HL-60 (cell line): ENCODE measurements around the gene UBA6.

Experiments used
- DNase-seq, 2 experiments: peaks; one replicate each; pipeline ENCODE4 v3.0.0-alpha.2; 2010 to 2020; ENCODE audit warnings: low read depth in 1 of 2, low spot score in 1 of 2
- H3K27ac ChIP-seq: fragments of 250-450 bp; sonication (Bioruptor Pico); replicated peaks from 2 replicates; pipeline ENCODE4 v1.5.1; 2020; ENCODE audit warnings: mild to moderate bottlenecking, moderate library complexity
- H3K27me3 ChIP-seq: fragments of 250-450 bp; sonication (Bioruptor Pico); 2 replicates; pipeline ENCODE4 v1.5.1; 2021; ENCODE audit warnings: mild to moderate bottlenecking, moderate library complexity; ENCODE audit not compliant: insufficient read depth, poor library complexity, severe bottlenecking
- H3K4me3 ChIP-seq: replicated peaks from 2 replicates; pipeline ENCODE4 v1.5.1; 2011; ENCODE audit warnings: mild to moderate bottlenecking, control low read depth, low read length; ENCODE audit not compliant: insufficient read depth
- CTCF ChIP-seq: IDR thresholded peaks from one replicate; pipeline ENCODE4 v1.5.1; 2011; ENCODE audit warnings: low read length, control low read depth, inconsistent platforms; ENCODE audit not compliant: insufficient read depth
- GABPA ChIP-seq: IDR thresholded peaks from 2 replicates; pipeline ENCODE4 v1.6.1; 2012; ENCODE audit warnings: low read depth
- POLR2AphosphoS5 ChIP-seq: IDR thresholded peaks from 2 replicates; pipeline ENCODE4 v1.6.1; 2012; ENCODE audit warnings: low read depth
- REST ChIP-seq: IDR thresholded peaks from 2 replicates; pipeline ENCODE4 v1.6.1; 2012; ENCODE audit warnings: low read depth; ENCODE audit not compliant: insufficient replicate concordance
- SPI1 ChIP-seq: IDR thresholded peaks from 2 replicates; pipeline ENCODE4 v1.6.1; 2012; ENCODE audit warnings: low read depth, mild to moderate bottlenecking, borderline replicate concordance

Gene UBA6

GRCh38 chr4:67723341-67723740, 22.4 kb upstream of the UBA6 start:
- Histone ChIP-seq H3K27ac (no peak overlapping the region), H3K27me3 (no peaks in the 10 kb centered on the region), H3K4me3 (no peak overlapping the region)
- no peak for TF ChIP-seq CTCF
- TF ChIP-seq SPI1 = no peak
- no peak for TF ChIP-seq GABPA
- no peak for TF ChIP-seq POLR2AphosphoS5
- no peak for DNase-seq

DNA sequence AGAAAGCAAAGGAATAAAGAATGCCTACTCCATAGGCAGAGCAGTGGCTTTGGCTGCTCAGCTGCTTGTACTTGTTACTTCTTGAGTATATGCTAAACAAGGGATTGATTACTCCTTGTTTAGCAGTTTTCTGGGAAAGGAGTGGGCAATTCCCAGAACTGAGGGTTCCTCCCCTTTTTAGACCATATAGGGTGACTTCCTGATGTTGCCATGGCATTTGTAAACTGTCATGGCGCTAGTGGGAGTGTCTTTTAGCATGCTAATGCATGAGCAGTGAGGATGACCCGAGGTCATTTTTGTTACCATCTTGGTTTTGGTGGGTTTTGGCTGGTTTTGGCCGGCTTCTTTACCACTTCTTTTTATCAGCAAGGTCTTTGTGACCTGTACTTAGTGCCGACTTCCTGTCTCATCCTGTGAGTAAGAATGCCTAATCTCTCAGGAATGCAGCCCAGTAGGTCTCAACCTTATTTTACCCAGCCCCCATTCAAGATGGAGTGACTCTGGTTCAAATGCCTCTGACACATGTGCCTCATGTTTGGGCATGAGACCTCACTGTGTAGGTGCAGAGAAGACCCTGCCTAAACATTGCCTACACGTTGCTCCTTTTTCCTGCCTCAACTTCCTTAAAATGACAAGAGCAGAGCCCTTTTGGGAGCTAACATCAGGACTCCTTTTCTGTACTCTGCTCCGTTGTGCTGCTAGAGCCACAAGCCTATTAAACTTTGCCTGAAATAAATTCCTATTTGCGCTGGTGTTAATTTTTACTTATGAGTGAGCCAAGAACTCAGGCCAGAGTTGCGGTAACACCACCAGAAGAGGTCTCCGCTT, 21.0 kb upstream of the UBA6 start:
- no peak for DNase-seq
- H3K4me3 ChIP-seq = no peak overlapping the region
- no peak for TF ChIP-seq CTCF
- no peak for TF ChIP-seq SPI1
- TF ChIP-seq POLR2AphosphoS5 = no peak
- no peak for TF ChIP-seq REST
- no peak for TF ChIP-seq GABPA
- no peaks in the 10 kb centered on the region for H3K27me3 ChIP-seq
- no peak overlapping the region for H3K27ac ChIP-seq

DNA sequence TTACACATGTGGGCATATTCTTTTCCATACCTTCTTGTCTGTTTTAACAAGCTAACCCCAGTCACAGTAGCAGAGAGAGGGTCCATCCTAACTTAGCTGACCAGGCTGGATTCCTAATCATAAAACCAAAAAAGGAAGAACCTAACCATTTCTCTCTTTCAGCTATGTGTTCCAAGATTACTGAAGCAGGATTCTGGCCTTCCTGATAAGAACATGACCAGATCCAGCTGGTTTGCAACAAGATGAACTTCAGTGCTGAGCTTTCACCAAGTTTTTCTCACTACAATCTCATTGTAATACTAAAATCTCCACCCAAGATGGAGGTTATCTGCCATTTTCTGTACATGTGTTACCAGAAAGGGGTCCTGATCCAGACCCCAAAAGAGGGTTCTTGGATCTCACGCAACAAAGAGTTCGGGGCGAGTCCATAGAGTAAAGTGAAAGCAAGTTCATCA, 20.4 kb upstream of the UBA6 start:
- Histone ChIP-seq H3K4me3 (no peak overlapping the region), H3K27ac (no peak overlapping the region), H3K27me3 (no peaks in the 10 kb centered on the region)
- TF ChIP-seq GABPA = no peak
- no peak for TF ChIP-seq POLR2AphosphoS5
- no peak for TF ChIP-seq CTCF
- no peak for TF ChIP-seq REST
- TF ChIP-seq SPI1 = no peak
- no peak for DNase-seq
